Stromal cell of bone marrow (primary cell): ENCODE data around the gene PLA2G4D.

Source experiments
- DNase-seq: peaks from one replicate; pipeline ENCODE4 v3.0.0-alpha.2; 2012; ENCODE audit warnings: low read depth

Gene PLA2G4D

DNA sequence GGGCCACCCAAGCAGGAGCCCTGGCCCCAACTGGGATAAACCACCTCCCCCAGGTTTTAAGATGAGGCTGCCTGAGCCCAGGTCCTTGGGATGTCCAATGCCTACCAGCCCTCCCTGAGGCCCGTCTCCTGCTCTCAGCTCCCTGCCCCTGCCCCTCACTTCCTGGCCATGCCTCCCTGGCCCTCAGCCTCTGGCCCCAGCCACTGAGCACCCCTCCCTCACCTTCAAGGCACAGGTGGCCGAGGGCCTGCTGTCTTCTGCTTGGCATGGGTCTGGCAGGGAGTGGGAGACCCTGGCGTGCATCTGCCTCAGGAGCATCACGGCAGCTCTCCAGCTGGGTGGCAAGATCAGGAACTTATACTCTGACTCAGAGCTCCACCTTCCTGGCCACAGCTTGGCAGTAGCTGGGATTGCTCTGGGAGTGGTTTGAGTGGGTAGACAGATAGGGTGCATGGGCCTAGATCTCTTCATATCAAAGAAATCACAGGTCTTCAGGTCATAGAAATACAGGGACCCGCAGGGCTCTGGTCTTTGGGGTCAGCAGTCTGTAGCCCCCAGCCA, 73.6 kb downstream of the PLA2G4D start, which contains the start of gene PLA2G4E:
Gene PLA2G4E, minus strand, starts transcription at position 330 of the 561 bp plus-strand sequence. Its CDS starts 12 bp downstream, at position 318.
- DNase-seq, result no peak

DNA sequence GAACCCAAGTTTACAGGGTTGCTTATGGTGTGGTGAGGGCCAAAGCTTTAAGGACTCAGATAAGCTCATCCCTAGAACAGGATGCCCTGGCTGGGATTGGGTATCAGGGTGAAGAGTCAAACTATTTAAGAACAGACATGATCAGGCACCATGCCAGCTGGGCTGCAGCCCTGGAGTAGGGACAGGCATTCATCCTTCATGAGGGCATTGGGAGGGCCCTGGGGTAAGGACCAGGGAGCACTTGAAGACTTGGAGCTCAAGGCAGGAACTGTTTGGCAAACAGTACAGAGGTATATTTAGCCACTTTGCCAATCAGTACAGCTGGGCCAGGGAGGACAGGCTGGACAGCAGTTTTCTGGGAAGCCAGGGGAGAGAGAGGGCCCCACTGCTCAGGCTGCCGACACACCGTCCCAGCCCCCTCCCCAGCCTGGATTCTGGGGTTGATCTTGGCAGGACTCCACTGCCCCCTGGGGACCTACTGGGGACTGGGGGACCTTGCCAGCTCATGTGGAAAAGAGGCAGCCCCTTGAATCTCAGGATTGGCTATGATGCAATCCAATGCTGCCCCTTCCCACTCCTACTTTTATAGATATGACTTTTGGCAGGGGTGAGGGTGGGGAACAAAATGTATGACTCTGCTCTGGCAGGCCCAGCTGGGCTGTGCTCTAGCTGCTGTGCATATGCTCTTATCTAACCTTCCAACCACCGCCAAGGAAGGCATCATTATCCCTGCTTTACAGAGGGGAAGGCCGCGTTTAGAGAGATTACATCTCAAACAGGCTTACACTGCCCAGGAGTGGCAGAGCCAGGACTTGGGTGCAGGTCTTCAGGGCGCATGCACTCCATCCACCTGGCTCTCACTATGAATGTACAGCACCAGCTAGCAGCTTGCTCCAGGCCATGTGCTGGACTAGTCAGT, 75.8 kb downstream of the PLA2G4D start:
- no peak for DNase-seq
